Cerebellar cortex (tissue), 1 donor: ENCODE results near the gene ARHGAP31.
"Not testable (repeated sequence)": the region's sequence is repeated elsewhere in the genome, so short reads cannot be mapped to it uniquely, and the experiment has no call there.

Experiments
- DNase-seq: peaks from one replicate; pipeline ENCODE4 v3.0.0-alpha.2; 2015; ENCODE audit warnings: low spot score

ARHGAP31 gene

GRCh38 chr3:119295816-119296726 is 1.9 kb downstream of the ARHGAP31 start:
- no peak for DNase-seq

GRCh38 chr3:119296727-119297122 is 2.5 kb downstream of the ARHGAP31 start:
- DNase-seq = no peak

- DNase-seq = no peak
Observed at GRCh38 chr3:119297169-119297568, 3.0 kb downstream of the ARHGAP31 start.

GRCh38 chr3:119298565-119298941 is 4.4 kb downstream of the ARHGAP31 start:
- DNase-seq = no peak

GRCh38 chr3:119300991-119301391 is 6.8 kb downstream of the ARHGAP31 start:
- DNase-seq = no peak

GRCh38 chr3:119301662-119302061 is 7.5 kb downstream of the ARHGAP31 start:
- DNase-seq = no peak

GRCh38 chr3:119302697-119303551 is 8.7 kb downstream of the ARHGAP31 start:
- DNase-seq = no peak

- no peak for DNase-seq
Observed at GRCh38 chr3:119304201-119304713, 10.1 kb downstream of the ARHGAP31 start.

- DNase-seq = no peak
Observed at GRCh38 chr3:119305286-119305685, 11.1 kb downstream of the ARHGAP31 start.

GRCh38 chr3:119306378-119306777 is 12.2 kb downstream of the ARHGAP31 start:
- not testable (repeated sequence) for DNase-seq

- no peak for DNase-seq
Observed at GRCh38 chr3:119308355-119308754, 14.2 kb downstream of the ARHGAP31 start.

GRCh38 chr3:119309591-119309990 is 15.4 kb downstream of the ARHGAP31 start:
- no peak for DNase-seq

- DNase-seq = peak; percentile 9
Observed at GRCh38 chr3:119310071-119310470, 15.9 kb downstream of the ARHGAP31 start.

- no peak for DNase-seq
Observed at GRCh38 chr3:119311081-119311925, 17.1 kb downstream of the ARHGAP31 start.

GRCh38 chr3:119313461-119313860 is 19.3 kb downstream of the ARHGAP31 start:
- DNase-seq = no peak

- no peak for DNase-seq
Observed at GRCh38 chr3:119314821-119315220, 20.6 kb downstream of the ARHGAP31 start.

- DNase-seq = no peak
Observed at GRCh38 chr3:119315600-119316312, 21.6 kb downstream of the ARHGAP31 start.

GRCh38 chr3:119316313-119316670 is 22.1 kb downstream of the ARHGAP31 start:
- no peak for DNase-seq

- DNase-seq = no peak
Observed at GRCh38 chr3:119318876-119319275, 24.7 kb downstream of the ARHGAP31 start.

- no peak for DNase-seq
Observed at GRCh38 chr3:119319311-119319710, 25.1 kb downstream of the ARHGAP31 start.

- DNase-seq = not testable (repeated sequence)
Observed at GRCh38 chr3:119320785-119321184, 26.6 kb downstream of the ARHGAP31 start.
